ENCODE results near the gene SP8.

SP8 gene

DNA sequence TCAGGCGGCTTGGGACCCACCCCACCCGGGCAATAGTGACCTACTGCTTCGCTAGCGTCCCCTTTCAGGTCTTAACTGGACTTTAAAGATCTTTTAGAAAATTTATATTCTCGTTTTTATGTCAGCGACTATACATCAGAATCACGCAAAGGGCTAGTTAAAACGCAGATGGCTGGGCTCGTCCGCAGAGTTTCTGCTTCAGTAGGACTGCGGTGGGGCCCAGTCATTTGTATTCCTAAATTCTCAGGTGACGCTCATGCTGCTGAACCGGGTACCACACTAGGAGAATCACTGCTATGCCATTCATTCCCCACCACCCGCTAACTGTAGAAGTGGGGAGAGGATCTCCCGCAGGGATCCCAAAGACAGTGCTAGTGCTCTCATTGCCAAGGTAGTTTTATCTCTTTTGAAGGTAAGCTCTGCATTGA is 12.0 kb upstream of the SP8 start:
- H3K4me3 ChIP-seq (ENCODE audit: low read length), result no peak overlapping the region
- TF ChIP-seq, protein P1, sequence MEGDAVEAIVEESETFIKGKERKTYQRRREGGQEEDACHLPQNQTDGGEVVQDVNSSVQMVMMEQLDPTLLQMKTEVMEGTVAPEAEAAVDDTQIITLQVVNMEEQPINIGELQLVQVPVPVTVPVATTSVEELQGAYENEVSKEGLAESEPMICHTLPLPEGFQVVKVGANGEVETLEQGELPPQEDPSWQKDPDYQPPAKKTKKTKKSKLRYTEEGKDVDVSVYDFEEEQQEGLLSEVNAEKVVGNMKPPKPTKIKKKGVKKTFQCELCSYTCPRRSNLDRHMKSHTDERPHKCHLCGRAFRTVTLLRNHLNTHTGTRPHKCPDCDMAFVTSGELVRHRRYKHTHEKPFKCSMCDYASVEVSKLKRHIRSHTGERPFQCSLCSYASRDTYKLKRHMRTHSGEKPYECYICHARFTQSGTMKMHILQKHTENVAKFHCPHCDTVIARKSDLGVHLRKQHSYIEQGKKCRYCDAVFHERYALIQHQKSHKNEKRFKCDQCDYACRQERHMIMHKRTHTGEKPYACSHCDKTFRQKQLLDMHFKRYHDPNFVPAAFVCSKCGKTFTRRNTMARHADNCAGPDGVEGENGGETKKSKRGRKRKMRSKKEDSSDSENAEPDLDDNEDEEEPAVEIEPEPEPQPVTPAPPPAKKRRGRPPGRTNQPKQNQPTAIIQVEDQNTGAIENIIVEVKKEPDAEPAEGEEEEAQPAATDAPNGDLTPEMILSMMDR (conservative IDR thresholded peaks at IDR 0.05; ENCODE audit: low read length), result no peak
- no peak for DNase-seq (ENCODE audit: low read depth)

DNA sequence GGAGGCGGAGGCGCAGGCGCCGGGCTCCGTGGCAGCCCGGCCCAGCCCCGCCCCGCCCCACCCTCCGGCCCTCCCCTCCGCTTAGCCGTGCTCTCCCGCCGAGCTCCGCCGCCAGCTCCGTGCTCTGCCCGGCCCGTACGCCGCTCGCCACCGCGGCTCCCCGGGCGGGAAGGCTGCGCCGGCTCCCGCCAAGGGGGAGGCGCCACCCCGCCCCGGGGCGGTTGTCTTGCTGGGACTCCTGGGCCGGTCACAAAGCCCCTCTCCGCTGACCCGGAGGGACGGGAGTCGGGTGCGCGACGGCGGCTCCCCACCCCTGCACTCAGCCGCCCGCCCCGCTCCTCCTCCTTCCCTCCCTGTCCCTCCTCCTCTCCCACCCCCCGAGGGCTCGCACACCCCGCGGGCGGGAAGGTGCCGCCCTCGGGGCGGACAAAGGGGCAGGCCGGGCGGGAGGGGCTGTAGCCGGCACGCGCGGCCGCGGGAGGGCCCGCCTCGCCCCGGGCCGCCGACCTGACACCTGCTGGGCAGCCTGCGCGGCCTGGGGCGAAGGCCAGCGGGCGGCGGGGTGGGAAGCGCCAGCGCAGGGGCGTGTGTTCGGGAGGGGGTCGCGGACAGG is 11.5 kb upstream of the SP8 start:
- peak; percentile 10 for DNase-seq (ENCODE audit: low read depth)
- TF ChIP-seq, protein P1 (conservative IDR thresholded peaks at IDR 0.05; ENCODE audit: low read length), result no peak
- H3K4me3 ChIP-seq (ENCODE audit: low read length), result peak overlapping the region; percentile 38

DNA sequence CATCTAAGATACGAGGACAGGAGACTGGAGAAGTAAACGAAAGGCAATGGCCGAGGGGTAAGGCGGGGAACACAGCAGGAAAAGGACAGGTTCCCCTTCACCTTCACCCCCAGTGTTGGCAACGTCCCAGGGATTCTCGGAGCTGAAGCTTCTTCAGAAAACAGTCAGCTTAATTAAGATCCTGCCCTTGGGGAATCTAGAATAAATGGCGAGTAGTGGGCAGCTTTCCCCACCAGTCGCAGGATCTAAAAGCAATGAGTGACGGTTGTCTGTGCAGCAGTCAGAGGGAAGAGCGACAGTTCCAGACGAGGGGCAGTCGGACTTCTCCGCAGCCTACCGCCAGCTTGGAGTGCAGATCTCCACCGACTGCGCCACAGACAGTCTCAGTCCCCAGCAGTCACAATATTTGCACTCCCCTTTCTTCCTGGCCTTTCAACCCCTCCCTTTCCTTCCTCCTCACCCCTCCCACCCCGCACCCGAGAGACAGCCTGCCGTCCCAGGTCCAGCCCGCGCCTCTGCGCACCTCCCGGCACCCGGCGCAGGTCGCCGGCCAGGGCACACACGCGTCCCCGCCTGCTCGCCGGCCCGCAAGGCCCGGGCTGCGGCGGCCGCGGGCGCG is 10.9 kb upstream of the SP8 start:
- TF ChIP-seq, protein P1 (conservative IDR thresholded peaks at IDR 0.05; ENCODE audit: low read length), result no peak
- DNase-seq (ENCODE audit: low read depth), result no peak
- peak overlapping the region; percentile 55 for H3K4me3 ChIP-seq (ENCODE audit: low read length)

DNA sequence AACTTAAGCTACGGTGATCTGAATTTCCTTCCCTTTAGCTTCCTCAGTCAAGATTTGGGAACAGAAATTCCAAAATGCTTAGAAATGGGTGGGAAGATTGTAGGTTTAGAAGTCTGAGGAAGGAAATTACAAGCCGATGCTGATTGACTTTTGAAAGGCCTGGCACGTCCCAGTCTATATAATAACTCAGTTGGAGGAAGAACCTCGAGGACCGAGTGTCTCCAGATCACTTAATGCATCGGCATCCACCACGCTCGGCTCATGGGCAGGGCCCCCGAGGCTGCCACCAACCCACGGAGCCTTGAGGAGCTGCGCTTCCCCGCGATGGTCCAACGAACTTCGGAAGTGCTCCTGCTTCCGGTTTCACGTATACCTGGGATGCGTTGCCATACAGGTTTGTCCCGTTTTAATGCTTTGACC is 10.4 kb upstream of the SP8 start:
- TF ChIP-seq, protein P1 (conservative IDR thresholded peaks at IDR 0.05; ENCODE audit: low read length), result no peak
- no peak overlapping the region for H3K4me3 ChIP-seq (ENCODE audit: low read length)
- no peak for DNase-seq (ENCODE audit: low read depth)

DNA sequence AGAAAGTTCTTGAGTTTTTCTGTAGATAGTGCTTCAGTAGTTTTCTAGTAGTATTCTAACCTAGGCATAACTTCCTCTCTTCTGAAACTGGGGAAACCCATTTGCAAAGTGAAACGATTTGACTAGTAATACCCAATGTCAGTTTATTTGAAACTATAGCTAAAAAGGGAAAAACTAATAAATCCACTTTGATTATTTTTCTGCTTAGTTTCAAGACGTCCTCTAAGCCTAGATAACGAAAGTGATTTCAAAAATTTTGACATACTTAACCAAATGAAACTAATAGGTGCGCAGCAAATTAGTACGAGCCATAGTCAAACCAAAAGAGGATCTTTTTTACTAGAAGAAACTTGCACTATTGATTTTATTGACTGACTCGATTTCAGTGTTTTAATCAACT is 9.8 kb upstream of the SP8 start:
- H3K4me3 ChIP-seq (ENCODE audit: low read length), result no peak overlapping the region
- TF ChIP-seq, protein P1 (conservative IDR thresholded peaks at IDR 0.05; ENCODE audit: low read length), result no peak
- DNase-seq (ENCODE audit: low read depth), result no peak

DNA sequence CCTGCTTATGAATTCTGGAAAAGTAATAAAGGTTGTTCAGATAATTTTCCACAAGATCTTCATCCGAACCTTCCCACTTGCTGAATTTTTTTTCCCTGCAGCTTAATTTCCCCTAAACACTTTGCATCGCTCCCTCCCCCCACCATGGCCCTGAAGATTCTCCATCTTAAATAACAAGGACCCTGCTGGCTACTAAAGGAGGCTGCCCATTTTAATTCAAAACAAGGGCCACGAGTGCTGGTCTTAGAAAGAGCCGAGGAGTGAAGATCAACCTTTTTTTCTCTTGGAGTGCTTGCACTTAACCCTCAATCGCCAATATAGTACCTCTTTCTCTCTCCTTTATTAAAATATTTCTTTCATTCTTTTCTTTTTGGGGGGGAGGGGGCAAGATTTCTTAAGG is 9.2 kb upstream of the SP8 start:
- no peak for DNase-seq (ENCODE audit: low read depth)
- H3K4me3 ChIP-seq (ENCODE audit: low read length), result no peak overlapping the region
- TF ChIP-seq, protein P1 (conservative IDR thresholded peaks at IDR 0.05; ENCODE audit: low read length), result no peak

DNA sequence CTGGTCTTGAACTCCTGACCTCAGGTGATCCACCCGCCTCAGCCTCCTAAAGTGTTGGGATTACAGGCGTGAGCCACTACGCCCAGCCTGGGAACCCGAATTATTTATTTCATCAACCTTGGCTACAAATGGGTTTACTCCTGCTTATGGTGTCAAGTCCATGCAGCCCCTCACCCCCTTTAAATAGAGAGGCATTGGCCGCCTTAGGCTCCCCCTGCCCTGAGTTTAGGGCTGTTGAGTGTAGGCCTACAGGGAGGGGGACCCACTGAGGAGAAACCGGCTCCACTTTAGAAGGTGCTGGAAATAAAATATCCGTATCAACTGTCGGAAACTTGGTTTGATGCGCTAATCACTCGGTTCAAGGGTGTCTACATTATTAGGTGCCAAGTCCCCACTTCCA is 8.7 kb upstream of the SP8 start:
- H3K4me3 ChIP-seq (ENCODE audit: low read length), result no peak overlapping the region
- TF ChIP-seq, protein P1 (conservative IDR thresholded peaks at IDR 0.05; ENCODE audit: low read length), result no peak
- DNase-seq (ENCODE audit: low read depth), result no peak

Measured in AG10803 (cell line).